SK-N-SH treated with all-trans-retinoic acid at 6 μM for 48 hours (cell line): Measurements from ENCODE around the gene VEGFB.

ENCODE experiments used
- ARNTL ChIP-seq: fragments of 450-650 bp; formaldehyde crosslinking; IDR thresholded peaks from 2 replicates; pipeline ENCODE4 v1.5.0; 2020; ENCODE audit warnings: low read depth, mild to moderate bottlenecking, moderate library complexity, borderline replicate concordance
- ESRRG ChIP-seq: fragments of 250-450 bp; sonication (Bioruptor Pico); IDR thresholded peaks from 2 replicates; pipeline ENCODE4 v1.6.1; 2021; ENCODE audit warnings: mild to moderate bottlenecking
- GLIS3 ChIP-seq: fragments of 250-450 bp; sonication (Bioruptor Pico); IDR thresholded peaks from 2 replicates; pipeline ENCODE4 v1.5.0; 2020; ENCODE audit warnings: mild to moderate bottlenecking, moderate library complexity
- OSR1 ChIP-seq: fragments of 250-450 bp; sonication (Bioruptor Pico); IDR thresholded peaks from 2 replicates; pipeline ENCODE4 v1.8.0; 2022; ENCODE audit warnings: moderate library complexity, mild to moderate bottlenecking, inconsistent platforms
- PATZ1 ChIP-seq: fragments of 250-450 bp; sonication (Bioruptor Pico); IDR thresholded peaks from 2 replicates; pipeline ENCODE4 v1.8.0; 2020; ENCODE audit warnings: mild to moderate bottlenecking, moderate library complexity, borderline replicate concordance
- RARB ChIP-seq: fragments of 250-450 bp; sonication (Bioruptor Pico); IDR thresholded peaks from 2 replicates; pipeline ENCODE4 v1.8.0; 2021; ENCODE audit warnings: mild to moderate bottlenecking, moderate library complexity
- SNAI2 ChIP-seq: fragments of 250-450 bp; sonication (Bioruptor Pico); IDR thresholded peaks from 2 replicates; pipeline ENCODE4 v1.5.0; 2020; ENCODE audit warnings: mild to moderate bottlenecking, moderate library complexity
- TOX ChIP-seq: fragments of 250-450 bp; sonication (Bioruptor Pico); IDR thresholded peaks from 2 replicates; pipeline ENCODE4 v1.8.0; 2021; ENCODE audit warnings: mild to moderate bottlenecking, moderate library complexity, borderline replicate concordance
- ZFP3 ChIP-seq: fragments of 250-450 bp; sonication (Bioruptor Pico); IDR thresholded peaks from 2 replicates; pipeline ENCODE4 v1.5.0; 2020; ENCODE audit warnings: mild to moderate bottlenecking, moderate library complexity
- ZNF565 ChIP-seq: fragments of 450-650 bp; formaldehyde crosslinking; conservative IDR thresholded peaks from 2 replicates; pipeline ENCODE4 v1.5.0; 2020; ENCODE audit warnings: low read depth, mild to moderate bottlenecking, moderate library complexity
- ZNF8 ChIP-seq: fragments of 450-650 bp; formaldehyde crosslinking; IDR thresholded peaks from 2 replicates; pipeline ENCODE4 v1.5.0; 2020; ENCODE audit warnings: mild to moderate bottlenecking, moderate library complexity
- TF ChIP-seq, protein P1 (sequence below): fragments of 250-450 bp; sonication (Bioruptor Pico); IDR thresholded peaks from 2 replicates; pipeline ENCODE4 v1.5.1; 2021; ENCODE audit warnings: mild to moderate bottlenecking, moderate library complexity

GRCh38 chr11:64275031-64275800 lies 40.8 kb downstream of the VEGFB start:
- TF ChIP-seq ZNF8 (CRISPR knock-in tag) (no peak), RARB (CRISPR knock-in tag) (no peak), ZNF565 (CRISPR knock-in tag) (no peak), ARNTL (CRISPR knock-in tag) (no peak), TOX (CRISPR knock-in tag) (no peak), PATZ1 (no peak), GLIS3 (CRISPR knock-in tag) (no peak), OSR1 (CRISPR knock-in tag) (no peak), SNAI2 (CRISPR knock-in tag) (no peak), ZFP3 (no peak), ESRRG (CRISPR knock-in tag) (no peak)
- TF ChIP-seq, protein P1, sequence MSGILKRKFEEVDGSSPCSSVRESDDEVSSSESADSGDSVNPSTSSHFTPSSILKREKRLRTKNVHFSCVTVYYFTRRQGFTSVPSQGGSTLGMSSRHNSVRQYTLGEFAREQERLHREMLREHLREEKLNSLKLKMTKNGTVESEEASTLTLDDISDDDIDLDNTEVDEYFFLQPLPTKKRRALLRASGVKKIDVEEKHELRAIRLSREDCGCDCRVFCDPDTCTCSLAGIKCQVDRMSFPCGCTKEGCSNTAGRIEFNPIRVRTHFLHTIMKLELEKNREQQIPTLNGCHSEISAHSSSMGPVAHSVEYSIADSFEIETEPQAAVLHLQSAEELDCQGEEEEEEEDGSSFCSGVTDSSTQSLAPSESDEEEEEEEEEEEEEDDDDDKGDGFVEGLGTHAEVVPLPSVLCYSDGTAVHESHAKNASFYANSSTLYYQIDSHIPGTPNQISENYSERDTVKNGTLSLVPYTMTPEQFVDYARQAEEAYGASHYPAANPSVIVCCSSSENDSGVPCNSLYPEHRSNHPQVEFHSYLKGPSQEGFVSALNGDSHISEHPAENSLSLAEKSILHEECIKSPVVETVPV (CRISPR knock-in tag) = no peak
